Frontal cortex (tissue), 4 donors: Measurements from ENCODE around the gene RNF20. TPM values are rescaled to one million over a fixed set of nuclear protein-coding genes. Genes with fewer than 3 reads are reported as not detected.
"Not testable (repeated sequence)": the region's sequence is repeated elsewhere in the genome, so short reads cannot be mapped to it uniquely, and the experiment has no call there.

ENCODE experiments used
- DNase-seq, 2 donors: peaks; one replicate each; pipeline ENCODE4 v3.0.0; 2012; ENCODE audit warnings: low spot score in 2 of 2
- FAIRE-seq: peaks from 2 replicates; lab custom pipeline; 2012; peaks lifted over from hg19 to GRCh38; lab: Jason Lieb, UNC
- total RNA-seq: library from RNA; depleted of rRNA; stranded (reverse); fragments of >200 nt; gene quantifications from one replicate; pipeline ENCODE4 v1.2.3, GENCODE V29; 2014
- donor health status: control.
- donor health status: control.
- donor health status: control.

RNF20 gene
- total RNA-seq, 1 donor from 2014 or later, result 34.6 TPM

DNA sequence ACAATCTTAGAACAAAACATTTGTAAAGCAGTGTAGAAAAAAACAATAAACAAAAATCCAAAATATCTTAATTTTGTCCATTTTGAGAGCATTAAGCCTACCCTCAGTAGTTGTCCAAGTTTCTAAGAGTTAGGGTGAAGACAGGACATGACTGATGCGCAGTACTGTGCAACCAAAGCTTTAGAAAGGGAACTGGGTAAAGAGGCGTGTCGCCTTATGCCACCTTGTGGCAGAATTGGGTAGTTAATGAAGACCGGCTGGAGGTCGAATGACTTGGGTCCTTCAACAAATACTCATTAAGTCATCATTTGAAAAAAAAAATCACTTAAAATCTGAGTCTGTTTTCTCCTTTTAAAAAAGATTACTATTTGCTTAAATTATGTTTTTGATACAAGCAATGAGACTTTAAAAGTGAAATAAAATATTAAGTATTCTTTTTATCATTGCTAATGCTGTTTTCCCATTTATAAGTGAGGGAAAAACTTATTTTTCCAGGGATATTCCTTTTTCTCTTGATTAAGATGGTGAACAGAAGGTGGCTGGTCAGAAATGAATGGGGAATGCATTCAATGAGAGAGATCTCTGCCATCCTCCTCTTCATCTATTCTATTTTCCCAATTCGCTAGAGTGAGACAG lies 3.5 kb upstream of the RNF20 start:
- FAIRE-seq (peak; percentile 94), DNase-seq (peak; percentile 16 to 55)

DNA sequence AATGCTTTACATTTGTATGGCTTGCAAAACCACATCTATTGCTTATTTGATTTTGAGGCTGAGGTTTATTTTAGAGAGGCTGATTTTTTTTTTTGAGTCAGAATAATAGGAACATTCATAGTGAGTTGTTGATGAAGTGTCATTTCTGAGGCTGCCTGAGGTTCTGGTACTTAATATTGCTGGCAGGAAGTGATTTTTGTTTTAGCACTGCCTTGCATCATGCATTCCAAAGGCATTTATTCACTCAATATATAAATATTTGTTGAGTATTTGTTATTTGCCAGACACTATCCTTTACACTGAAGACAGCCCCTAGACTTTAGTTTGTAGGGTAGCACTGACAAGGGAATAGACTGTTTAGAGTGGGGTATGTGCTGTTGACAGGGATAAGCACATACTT lies 2.7 kb downstream of the RNF20 start:
- FAIRE-seq, result no peak
- no peak for DNase-seq

GRCh38 chr9:101536938-101537337 lies 3.3 kb downstream of the RNF20 start:
- FAIRE-seq, result no peak
- no peak for DNase-seq

DNA sequence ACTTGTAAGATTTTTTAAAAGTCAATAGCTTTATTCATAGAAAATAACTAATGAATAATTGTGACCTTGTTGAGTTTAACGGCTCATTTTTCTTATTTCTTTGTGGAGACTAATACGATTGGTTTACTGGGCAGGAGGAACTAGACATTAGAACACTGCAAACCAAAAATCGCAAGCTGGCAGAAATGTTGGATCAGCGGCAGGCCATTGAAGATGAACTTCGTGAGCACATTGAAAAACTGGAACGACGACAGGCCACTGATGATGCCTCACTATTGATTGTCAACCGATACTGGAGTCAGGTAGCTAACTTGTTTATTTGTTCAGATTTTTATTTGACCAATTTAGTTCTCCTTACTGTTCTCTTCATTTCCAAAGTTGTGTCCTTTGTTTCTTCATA lies 6.4 kb downstream of the RNF20 start:
- no peak for DNase-seq
- no peak for FAIRE-seq

DNA sequence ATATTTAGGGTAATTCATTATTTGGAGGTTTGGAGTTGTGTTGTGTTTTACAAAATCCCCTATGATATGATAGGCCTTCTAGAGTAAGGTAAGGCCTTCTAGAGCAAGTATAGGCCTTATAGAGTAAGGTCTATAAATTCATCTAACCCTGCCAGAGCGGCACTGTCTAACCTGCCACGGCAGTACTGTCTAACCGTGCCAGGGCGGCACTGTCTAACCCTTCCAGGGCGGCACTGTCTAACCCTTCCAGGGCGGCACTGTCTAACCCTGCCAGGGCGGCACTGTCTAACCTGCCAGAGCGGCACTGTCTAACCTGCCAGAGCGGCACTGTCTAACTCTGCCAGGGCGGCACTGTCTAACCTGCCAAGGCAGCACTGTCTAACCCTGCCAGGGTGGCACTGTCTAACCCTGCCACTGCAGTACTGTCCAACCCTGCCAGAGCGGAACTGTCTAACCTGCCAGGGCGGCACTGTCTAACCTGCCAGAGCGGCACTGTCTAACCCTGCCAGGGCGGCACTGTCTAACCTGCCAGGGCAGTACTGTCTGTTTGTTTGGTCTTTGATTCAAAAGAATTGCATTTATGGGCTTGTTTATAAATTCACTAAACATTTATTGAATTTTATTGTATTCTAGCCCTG lies 9.6 kb downstream of the RNF20 start:
- FAIRE-seq, result no peak
- DNase-seq, result no peak

GRCh38 chr9:101549472-101550098 lies 15.9 kb downstream of the RNF20 start:
- DNase-seq, FAIRE-seq: not testable (repeated sequence)

DNA sequence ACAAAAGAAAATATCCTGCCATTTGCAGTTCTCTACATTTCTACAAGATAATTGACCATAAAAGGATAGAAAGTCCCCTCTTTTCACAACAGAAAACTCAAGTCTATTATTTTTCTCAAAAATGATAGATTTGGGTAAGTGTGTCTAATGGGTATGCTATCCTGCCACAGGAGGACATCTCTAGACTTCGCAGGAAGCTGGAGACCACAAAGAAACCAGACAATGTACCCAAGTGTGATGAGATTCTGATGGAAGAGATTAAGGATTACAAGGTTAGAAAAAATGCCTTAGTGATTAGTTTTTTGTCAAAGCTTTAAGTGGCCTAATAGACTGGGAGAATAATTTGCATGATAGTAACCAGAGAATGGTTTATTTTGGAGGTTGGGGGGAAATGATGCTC lies 28.1 kb downstream of the RNF20 start:
- no peak for DNase-seq
- no peak for FAIRE-seq

DNA sequence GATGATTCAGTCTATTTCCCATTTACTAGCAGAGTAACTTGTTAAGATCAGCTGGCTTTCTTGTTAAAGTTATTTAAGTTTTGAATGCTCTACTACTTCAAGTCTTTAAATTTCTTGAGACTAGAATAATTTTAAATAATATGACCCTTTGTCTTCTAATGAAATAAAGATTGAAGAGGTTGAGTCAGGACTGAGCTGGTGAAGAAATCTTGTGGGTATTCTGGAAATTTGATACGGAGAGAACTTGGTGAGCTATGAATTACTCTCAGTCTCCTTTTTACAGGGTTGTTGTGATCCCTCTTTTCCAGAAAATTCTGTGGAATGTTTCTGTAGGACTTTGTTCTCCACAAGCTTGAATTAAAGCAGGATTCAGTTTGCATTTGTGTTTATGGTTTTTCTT lies 29.3 kb downstream of the RNF20 start:
- no peak for FAIRE-seq
- DNase-seq, result no peak

GRCh38 chr9:101564252-101564651 lies 30.6 kb downstream of the RNF20 start:
- no peak for FAIRE-seq

GRCh38 chr9:101566904-101567724 lies 33.5 kb downstream of the RNF20 start:
- DNase-seq, result no peak
- no peak for FAIRE-seq

More at GRCh38 chr9:101564252-101564651, 30.6 kb downstream of the RNF20 start:
- DNase-seq, result no peak

- FAIRE-seq (no peak), DNase-seq (no peak)
These were observed 34.2 kb downstream of the RNF20 start for GRCh38 chr9:101567725-101568350.

- DNase-seq (no peak), FAIRE-seq (no peak)
These were observed 36.3 kb downstream of the RNF20 start for GRCh38 chr9:101569741-101570501.

- DNase-seq, result no peak
- FAIRE-seq, result no peak
These were observed 37.5 kb downstream of the RNF20 start for GRCh38 chr9:101571114-101571513.

GRCh38 chr9:101572316-101572715 lies 38.7 kb downstream of the RNF20 start:
- DNase-seq (no peak), FAIRE-seq (no peak)

DNA sequence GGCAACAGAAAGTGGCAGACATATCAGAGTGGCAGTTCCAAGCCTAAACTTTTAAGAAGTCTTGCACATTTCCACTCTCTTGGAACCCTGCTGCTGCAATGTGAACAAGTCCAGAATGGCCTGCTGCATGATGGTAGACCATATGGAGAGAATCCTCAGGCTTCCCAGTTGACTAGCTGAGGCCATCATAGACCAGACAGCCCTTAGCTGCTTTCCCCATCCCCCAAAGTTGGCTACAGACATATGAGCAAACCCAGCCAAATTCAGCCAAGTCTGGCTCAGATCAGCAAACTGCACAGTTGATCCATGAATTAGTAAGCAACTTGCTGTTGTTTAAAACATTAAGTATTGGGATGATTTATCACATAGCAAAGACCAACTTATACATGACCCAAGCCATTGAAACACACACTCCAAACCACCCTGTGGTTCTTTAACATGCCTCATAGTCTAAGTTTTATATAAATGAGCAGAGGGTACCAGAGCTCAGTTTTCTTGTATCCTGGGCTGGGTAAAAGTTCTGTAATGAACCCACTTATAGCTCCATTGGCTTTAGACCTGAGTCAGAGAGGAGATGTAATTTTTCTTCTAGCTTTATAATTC lies 41.2 kb downstream of the RNF20 start:
- no peak for FAIRE-seq
- no peak for DNase-seq

GRCh38 chr9:101578378-101578777 lies 44.7 kb downstream of the RNF20 start:
- FAIRE-seq (no peak), DNase-seq (no peak)

- FAIRE-seq (no peak), DNase-seq (no peak)
These were observed 46.3 kb downstream of the RNF20 start for GRCh38 chr9:101579711-101580545.

- DNase-seq, result no peak
- FAIRE-seq, result no peak
These were observed 48.9 kb downstream of the RNF20 start for GRCh38 chr9:101582553-101582952.
